Epithelial cell of esophagus (primary cell): ENCODE data around the gene LGMN.

Experiments
- DNase-seq: peaks from one replicate; pipeline ENCODE4 v3.0.0; 2010; ENCODE audit warnings: low read depth
- H3K4me3 ChIP-seq: 2 replicates; pipeline ENCODE4 v1.5.1; 2011; ENCODE audit warnings: mild to moderate bottlenecking, low read length, control low read depth
- TF ChIP-seq, protein P1 (sequence below): IDR thresholded peaks from 2 replicates; pipeline ENCODE4 v1.5.1; 2011; ENCODE audit warnings: low read depth, mild to moderate bottlenecking, low read length, control low read depth, inconsistent platforms; ENCODE audit not compliant: insufficient read depth; ENCODE audit errors: missing control alignments

The LGMN gene

DNA sequence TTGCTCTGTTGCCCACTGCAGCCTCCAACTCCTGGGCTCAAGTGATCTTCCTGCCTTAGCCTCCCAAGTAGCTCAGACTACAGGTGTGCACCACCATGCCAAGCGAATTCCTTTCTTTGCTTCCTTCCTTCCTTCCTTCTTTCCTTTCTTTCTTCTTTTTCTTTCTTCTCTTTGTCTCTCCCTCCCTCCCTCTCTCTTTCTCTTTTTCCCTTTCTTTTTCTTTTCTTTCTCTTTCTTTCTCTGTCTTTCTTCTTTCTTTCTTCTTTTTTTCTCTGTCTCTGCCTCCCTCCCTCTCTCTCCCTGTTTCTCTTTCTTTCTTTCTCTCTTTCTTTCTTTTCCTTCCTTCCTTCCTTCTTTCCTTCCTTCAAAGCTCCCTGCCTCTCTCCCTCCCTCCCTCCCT is 52.9 kb downstream of the LGMN start:
- H3K4me3 ChIP-seq = no peak overlapping the region
- TF ChIP-seq, protein P1, sequence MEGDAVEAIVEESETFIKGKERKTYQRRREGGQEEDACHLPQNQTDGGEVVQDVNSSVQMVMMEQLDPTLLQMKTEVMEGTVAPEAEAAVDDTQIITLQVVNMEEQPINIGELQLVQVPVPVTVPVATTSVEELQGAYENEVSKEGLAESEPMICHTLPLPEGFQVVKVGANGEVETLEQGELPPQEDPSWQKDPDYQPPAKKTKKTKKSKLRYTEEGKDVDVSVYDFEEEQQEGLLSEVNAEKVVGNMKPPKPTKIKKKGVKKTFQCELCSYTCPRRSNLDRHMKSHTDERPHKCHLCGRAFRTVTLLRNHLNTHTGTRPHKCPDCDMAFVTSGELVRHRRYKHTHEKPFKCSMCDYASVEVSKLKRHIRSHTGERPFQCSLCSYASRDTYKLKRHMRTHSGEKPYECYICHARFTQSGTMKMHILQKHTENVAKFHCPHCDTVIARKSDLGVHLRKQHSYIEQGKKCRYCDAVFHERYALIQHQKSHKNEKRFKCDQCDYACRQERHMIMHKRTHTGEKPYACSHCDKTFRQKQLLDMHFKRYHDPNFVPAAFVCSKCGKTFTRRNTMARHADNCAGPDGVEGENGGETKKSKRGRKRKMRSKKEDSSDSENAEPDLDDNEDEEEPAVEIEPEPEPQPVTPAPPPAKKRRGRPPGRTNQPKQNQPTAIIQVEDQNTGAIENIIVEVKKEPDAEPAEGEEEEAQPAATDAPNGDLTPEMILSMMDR = no peak
- no peak for DNase-seq

- TF ChIP-seq, protein P1 = no peak
- H3K4me3 ChIP-seq = no peak overlapping the region
- no peak for DNase-seq
Measured at GRCh38 chr14:92694807-92695206, 53.6 kb downstream of the LGMN start.

GRCh38 chr14:92693998-92694795 is 54.2 kb downstream of the LGMN start:
- H3K4me3 ChIP-seq = no peak overlapping the region
- TF ChIP-seq, protein P1 = no peak
- peak; percentile 76 for DNase-seq

- peak; percentile 27 for DNase-seq
- TF ChIP-seq, protein P1 = no peak
- no peak overlapping the region for H3K4me3 ChIP-seq
Measured at GRCh38 chr14:92692822-92693226, 55.6 kb downstream of the LGMN start.

GRCh38 chr14:92690171-92691011 is 58.0 kb downstream of the LGMN start:
- peak; percentile 75 for DNase-seq
- TF ChIP-seq, protein P1 = peak; percentile 84
- H3K4me3 ChIP-seq = no peak overlapping the region

DNA sequence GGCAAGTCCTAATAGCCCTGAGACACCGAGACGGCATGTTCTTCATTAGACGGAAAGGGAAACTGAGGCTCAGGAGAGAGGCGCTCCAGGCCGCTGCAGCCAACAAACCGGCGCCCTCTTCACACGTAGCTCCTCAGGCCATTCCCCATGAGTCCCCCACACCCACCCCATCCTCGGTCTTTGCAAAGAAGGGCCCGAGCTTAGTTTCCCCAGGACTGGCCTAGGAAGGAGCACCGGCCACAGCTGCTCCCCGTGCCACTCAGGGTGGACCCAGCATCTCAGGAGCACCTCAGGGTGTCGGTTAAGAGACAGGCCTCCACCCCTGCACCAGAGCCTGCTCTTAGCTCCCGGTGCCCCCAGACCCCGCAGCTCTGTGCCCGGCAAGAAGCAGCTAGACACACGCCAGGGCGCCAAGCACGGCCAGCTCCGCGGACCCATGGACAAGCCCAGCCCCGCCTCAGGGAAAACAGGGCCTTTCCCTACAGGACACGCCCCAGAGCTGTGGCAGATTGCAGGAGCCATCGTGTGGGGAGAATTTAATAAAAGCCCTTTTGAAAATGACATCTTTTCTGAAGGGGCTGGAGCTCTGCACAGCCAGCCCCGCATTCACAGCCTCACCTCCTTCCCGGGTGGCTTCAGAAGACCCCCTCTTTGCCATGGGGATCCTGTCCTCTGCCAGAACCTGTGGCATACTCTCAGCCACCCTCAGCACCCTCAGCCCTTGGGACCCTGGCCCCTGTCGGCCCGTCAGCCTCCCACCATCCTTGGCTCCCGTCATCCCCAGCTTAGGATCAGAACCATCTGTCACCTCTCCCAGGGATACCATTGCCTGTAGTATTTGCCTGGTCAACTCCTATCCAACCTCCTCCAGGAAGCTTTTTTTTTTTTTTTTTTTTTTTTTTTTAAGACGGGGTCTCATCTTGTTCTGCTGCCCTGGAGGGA is 59.7 kb downstream of the LGMN start:
- TF ChIP-seq, protein P1 = no peak
- no peak for DNase-seq
- no peak overlapping the region for H3K4me3 ChIP-seq
